ENCODE measurements around the gene EDEM2.
"Not testable (repeated sequence)": the region's sequence is repeated elsewhere in the genome, so short reads cannot be mapped to it uniquely, and the experiment has no call there.

The EDEM2 gene

GRCh38 chr20:35085477-35086225, 61.5 kb downstream of the EDEM2 start:
- peak; percentile 73 for DNase-seq

DNA sequence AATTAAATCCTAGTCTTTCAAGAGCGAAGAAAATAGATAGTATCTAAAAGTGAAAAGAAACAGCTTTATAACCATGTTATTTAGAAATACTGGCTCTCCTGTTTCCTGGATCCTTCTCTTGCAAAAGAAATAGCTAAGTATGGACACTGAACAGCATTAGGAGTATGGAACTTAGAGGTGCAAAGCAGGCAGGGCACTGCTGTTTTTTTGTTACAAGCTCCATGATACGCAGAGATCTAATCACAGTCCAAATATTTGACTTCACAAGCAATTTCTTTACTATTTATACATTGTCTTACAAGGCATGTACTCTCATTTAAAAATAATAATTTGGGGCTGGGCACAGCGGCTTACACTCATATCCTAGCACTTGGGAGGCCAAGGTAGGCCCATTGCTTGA, 62.1 kb downstream of the EDEM2 start:
- DNase-seq, result no peak

- not testable (repeated sequence) for DNase-seq
Measured at GRCh38 chr20:35080348-35080642, 66.8 kb downstream of the EDEM2 start.

DNA sequence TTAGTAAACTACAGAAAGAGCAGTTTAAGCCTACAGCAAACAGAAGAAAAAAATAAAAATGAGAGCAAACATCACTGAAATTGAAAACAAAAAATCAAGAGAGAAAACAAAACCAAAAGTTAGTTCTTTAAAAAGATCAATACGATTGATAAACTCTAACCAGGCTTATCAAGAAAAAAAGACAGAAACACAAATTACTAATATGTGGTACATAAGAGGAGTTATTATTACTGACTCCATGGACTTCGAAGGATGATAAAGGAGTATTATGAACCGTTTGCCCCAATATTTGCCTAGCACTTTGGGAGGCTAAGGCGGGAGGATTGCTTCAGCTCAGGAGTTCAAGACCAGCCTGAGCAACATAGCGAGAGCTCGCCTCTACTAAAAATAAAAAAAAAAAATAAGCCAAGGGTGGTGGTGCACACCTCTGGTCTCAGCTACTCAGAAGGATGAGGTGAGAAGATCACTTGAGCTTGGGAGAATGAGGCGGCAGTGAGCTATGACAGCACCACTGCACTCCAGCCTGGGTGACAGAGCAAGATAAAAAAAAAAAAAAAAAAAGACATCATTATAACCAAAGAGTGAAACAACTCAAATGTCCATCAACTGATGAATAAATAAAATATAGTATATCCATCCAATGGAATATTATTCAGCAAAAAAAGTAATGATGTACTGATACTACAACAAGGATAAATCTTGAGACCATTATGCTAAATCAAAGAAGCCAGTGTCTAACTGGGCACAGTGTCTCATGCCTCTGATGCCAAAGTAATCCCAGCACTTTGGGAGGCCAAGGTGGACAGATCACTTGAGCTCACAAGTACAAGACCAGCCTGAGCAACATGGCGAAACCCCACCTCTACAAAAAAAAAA, 67.4 kb downstream of the EDEM2 start:
- no peak for DNase-seq

- no peak for DNase-seq
Measured at GRCh38 chr20:35077872-35078271, 69.3 kb downstream of the EDEM2 start.

- no peak for DNase-seq
Measured at GRCh38 chr20:35077341-35077740, 69.8 kb downstream of the EDEM2 start.

GRCh38 chr20:35071436-35072153, 75.5 kb downstream of the EDEM2 start:
- DNase-seq, result not testable (repeated sequence)

- DNase-seq, result no peak
Measured at GRCh38 chr20:35066194-35066593, 80.9 kb downstream of the EDEM2 start.

Data from activated CD4-positive, alpha-beta T cell treated with anti-CD3 and anti-CD28 coated beads, Interleukin-2, amount 50 U/mL, for 16 hours (primary cell).